Loucy (cell line): Measurements from ENCODE around the gene PPARGC1A.

Source experiments
- H2AFZ ChIP-seq: fragments of 200-600 bp; sonication (generic); 2 replicates; pipeline ENCODE4 v1.6.0; 2016; ENCODE audit warnings: antibody characterized with exemption, mild to moderate bottlenecking, low read length, moderate library complexity
- H3F3A ChIP-seq: fragments of 200-600 bp; 2 replicates; pipeline ENCODE4 v1.6.0; 2016; ENCODE audit warnings: antibody characterized with exemption, low read depth, mild to moderate bottlenecking
- H3K27me3 ChIP-seq: fragments of 200-600 bp; sonication (generic); 2 replicates; pipeline ENCODE4 v1.6.1; 2014; ENCODE audit warnings: low read length, mild to moderate bottlenecking; ENCODE audit not compliant: insufficient read depth, poor library complexity, severe bottlenecking
- H3K36me3 ChIP-seq: fragments of 200-600 bp; sonication (generic); 2 replicates; pipeline ENCODE4 v1.6.1; 2016; ENCODE audit warnings: low read length; ENCODE audit not compliant: insufficient read depth
- H3K4me1 ChIP-seq: fragments of 200-600 bp; sonication (generic); 2 replicates; pipeline ENCODE4 v1.5.1; 2014; ENCODE audit warnings: low read length, mild to moderate bottlenecking; ENCODE audit not compliant: insufficient read depth, poor library complexity, severe bottlenecking
- H3K4me2 ChIP-seq: fragments of 200-600 bp; sonication (generic); 2 replicates; pipeline ENCODE4 v1.6.0; 2014; ENCODE audit warnings: antibody characterized with exemption, low read length, low read depth, mild to moderate bottlenecking; ENCODE audit not compliant: poor library complexity, severe bottlenecking
- H3K4me3 ChIP-seq: fragments of 200-600 bp; sonication (generic); 2 replicates; pipeline ENCODE4 v1.5.1; 2014; ENCODE audit warnings: low read length, mild to moderate bottlenecking, mixed read lengths; ENCODE audit not compliant: poor library complexity, severe bottlenecking
- H3K79me2 ChIP-seq: fragments of 200-600 bp; sonication (generic); 2 replicates; pipeline ENCODE4 v1.6.1; 2014; ENCODE audit warnings: low read length; ENCODE audit not compliant: insufficient read depth
- H3K9ac ChIP-seq: fragments of 200-600 bp; sonication (generic); 2 replicates; pipeline ENCODE4 v1.6.0; 2014; ENCODE audit warnings: mild to moderate bottlenecking, low read depth, low read length, moderate library complexity; ENCODE audit not compliant: poor library complexity, severe bottlenecking
- H3K9me2 ChIP-seq: fragments of 200-600 bp; sonication (generic); replicated peaks from 2 replicates; pipeline ENCODE4 v1.6.1; 2016; ENCODE audit warnings: low read depth, low read length, mixed read lengths
- H3K9me3 ChIP-seq: fragments of 200-600 bp; sonication (generic); 2 replicates; pipeline ENCODE4 v1.6.1; 2014; ENCODE audit warnings: mild to moderate bottlenecking, antibody characterized with exemption, low read length, low read depth; ENCODE audit not compliant: insufficient read depth
- H4K20me1 ChIP-seq: fragments of 200-600 bp; sonication (generic); 2 replicates; pipeline ENCODE4 v1.6.0; 2014; ENCODE audit warnings: antibody characterized with exemption, low read length, mild to moderate bottlenecking; ENCODE audit not compliant: insufficient read depth, poor library complexity, severe bottlenecking
- CTCF ChIP-seq: fragments of 200-600 bp; sonication (generic); conservative IDR thresholded peaks from 2 replicates; pipeline ENCODE4 v1.5.1; 2014; ENCODE audit warnings: mild to moderate bottlenecking, antibody characterized with exemption, low read length
- EZH2phosphoT487 ChIP-seq: fragments of 200-600 bp; IDR thresholded peaks from 2 replicates; pipeline ENCODE4 v1.6.1; 2018; ENCODE audit warnings: antibody characterized with exemption, mild to moderate bottlenecking, moderate library complexity, borderline replicate concordance

The PPARGC1A gene

GRCh38 chr4:23882976-23883531, 6.8 kb downstream of the PPARGC1A start:
- no peaks in the 10 kb centered on the region for H4K20me1 ChIP-seq
- no peaks in the 10 kb centered on the region for H3K36me3 ChIP-seq
- no peak overlapping the region for H3K4me2 ChIP-seq
- TF ChIP-seq EZH2phosphoT487 (no peak), CTCF (no peak)
- H3F3A ChIP-seq = no peaks in the 10 kb centered on the region
- H2AFZ ChIP-seq = no peak overlapping the region
- no peaks in the 10 kb centered on the region for H3K9me2 ChIP-seq
- no peaks in the 10 kb centered on the region for H3K4me1 ChIP-seq
- no peaks in the 10 kb centered on the region for H3K9me3 ChIP-seq
- H3K79me2 ChIP-seq = no peaks in the 10 kb centered on the region
- H3K27me3 ChIP-seq = no peaks in the 10 kb centered on the region
- no peak overlapping the region for H3K4me3 ChIP-seq
- no peak overlapping the region for H3K9ac ChIP-seq

GRCh38 chr4:23881674-23882337, 8.0 kb downstream of the PPARGC1A start:
- no peak overlapping the region for H3K4me2 ChIP-seq
- TF ChIP-seq CTCF (no peak), EZH2phosphoT487 (no peak)
- no peaks in the 10 kb centered on the region for H3K4me1 ChIP-seq
- H3F3A ChIP-seq = no peaks in the 10 kb centered on the region
- H3K9ac ChIP-seq = no peak overlapping the region
- H3K79me2 ChIP-seq = no peaks in the 10 kb centered on the region
- no peaks in the 10 kb centered on the region for H3K9me2 ChIP-seq
- H3K4me3 ChIP-seq = no peak overlapping the region
- no peaks in the 10 kb centered on the region for H3K27me3 ChIP-seq
- no peaks in the 10 kb centered on the region for H3K36me3 ChIP-seq
- no peak overlapping the region for H2AFZ ChIP-seq
- H4K20me1 ChIP-seq = no peaks in the 10 kb centered on the region
- no peaks in the 10 kb centered on the region for H3K9me3 ChIP-seq

GRCh38 chr4:23881052-23881501, 8.8 kb downstream of the PPARGC1A start:
- H3K9me2 ChIP-seq = no peaks in the 10 kb centered on the region
- TF ChIP-seq CTCF (no peak), EZH2phosphoT487 (no peak)
- H2AFZ ChIP-seq = no peak overlapping the region
- no peaks in the 10 kb centered on the region for H3K27me3 ChIP-seq
- no peaks in the 10 kb centered on the region for H3F3A ChIP-seq
- H3K4me2 ChIP-seq = no peak overlapping the region
- H3K4me1 ChIP-seq = no peaks in the 10 kb centered on the region
- H3K36me3 ChIP-seq = no peaks in the 10 kb centered on the region
- H4K20me1 ChIP-seq = no peaks in the 10 kb centered on the region
- H3K9me3 ChIP-seq = no peaks in the 10 kb centered on the region
- no peak overlapping the region for H3K9ac ChIP-seq
- no peak overlapping the region for H3K4me3 ChIP-seq
- H3K79me2 ChIP-seq = no peaks in the 10 kb centered on the region
